GM08714 (cell line): ENCODE results near the gene RNU6-9.
A peak's percentile ranks its signal among the peaks of the same experiment; 100 is the strongest.
"Not testable (repeated sequence)": the region's sequence is repeated elsewhere in the genome, so short reads cannot be mapped to it uniquely, and the experiment has no call there.

Experiments
- H3K4me3 ChIP-seq: fragments of 200-500 bp; sonication (Bioruptor generic); 2 replicates; pipeline ENCODE4 v1.5.1; 2014; ENCODE audit warnings: mild to moderate bottlenecking, low read length, inconsistent platforms
- ZNF274 ChIP-seq: IDR thresholded peaks from 2 replicates; pipeline ENCODE4 v1.6.1; 2012; ENCODE audit warnings: mild to moderate bottlenecking, low read depth, low read length

Gene RNU6-9

GRCh38 chr19:892894-893689, at the start of gene RNU6-9, which contains the start of gene MED16:
RNU6-9 (plus strand) TSS chr19:893484.
MED16 (minus strand) TSS chr19:893187; CDS start chr19:891131, 2,056 bp downstream.
- TF ChIP-seq ZNF274: no peak
- H3K4me3 ChIP-seq: peak within 1 kb of the TSS; percentile 92

DNA sequence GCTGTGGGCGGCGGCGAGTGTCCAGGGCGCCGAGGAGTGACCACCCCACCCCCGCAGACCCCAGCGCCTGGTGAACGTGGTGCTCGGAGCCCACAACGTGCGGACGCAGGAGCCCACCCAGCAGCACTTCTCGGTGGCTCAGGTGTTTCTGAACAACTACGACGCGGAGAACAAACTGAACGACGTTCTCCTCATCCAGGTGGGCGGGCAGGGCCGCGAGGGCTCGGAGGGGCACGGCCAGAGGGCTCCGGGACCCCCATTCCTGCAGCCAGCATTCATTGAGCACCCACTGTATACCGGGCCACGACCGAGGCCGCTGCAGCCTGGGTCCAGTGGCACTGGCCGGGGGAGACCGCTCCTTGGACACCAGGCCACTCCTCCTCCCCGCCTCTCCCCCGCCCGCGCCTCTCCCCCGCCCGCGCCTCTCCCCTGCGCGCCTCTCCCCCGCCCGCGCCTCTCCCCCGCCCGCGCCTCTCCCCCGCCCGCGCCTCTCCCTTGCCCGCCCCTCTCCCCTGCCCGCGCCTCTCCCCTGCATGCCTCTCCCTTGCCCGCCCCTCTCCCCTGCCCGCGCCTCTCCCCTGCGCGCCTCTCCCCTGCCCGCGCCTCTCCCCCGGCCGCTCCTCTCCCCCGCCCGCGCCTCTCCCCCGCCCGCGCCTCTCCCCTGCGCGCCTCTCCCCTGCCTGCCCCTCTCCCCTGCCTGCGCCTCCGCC, 49.3 kb upstream of the RNU6-9 start:
- no peak for TF ChIP-seq ZNF274
- H3K4me3 ChIP-seq: no peak overlapping the region

DNA sequence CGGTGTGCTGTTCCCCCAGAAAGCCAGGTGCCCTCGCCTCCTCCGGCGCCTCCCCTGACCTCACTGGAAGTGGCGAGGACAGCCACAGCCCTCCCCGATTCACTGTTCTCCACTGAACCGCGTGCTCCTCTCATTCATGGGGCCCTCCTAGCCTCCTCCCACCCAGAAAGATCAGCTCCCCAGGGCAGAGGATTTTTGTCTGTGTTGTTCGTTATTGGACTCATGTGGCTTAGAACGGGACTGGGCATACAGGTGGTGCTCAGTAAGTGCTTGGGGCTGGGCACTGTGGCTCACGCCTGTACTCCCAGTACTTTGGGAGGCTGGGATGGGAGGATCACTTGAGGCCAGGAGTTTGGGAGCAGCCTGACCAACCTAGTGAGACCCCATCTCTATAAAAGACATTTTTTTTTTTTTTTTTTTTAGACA, 48.7 kb upstream of the RNU6-9 start:
- H3K4me3 ChIP-seq: no peak overlapping the region

DNA sequence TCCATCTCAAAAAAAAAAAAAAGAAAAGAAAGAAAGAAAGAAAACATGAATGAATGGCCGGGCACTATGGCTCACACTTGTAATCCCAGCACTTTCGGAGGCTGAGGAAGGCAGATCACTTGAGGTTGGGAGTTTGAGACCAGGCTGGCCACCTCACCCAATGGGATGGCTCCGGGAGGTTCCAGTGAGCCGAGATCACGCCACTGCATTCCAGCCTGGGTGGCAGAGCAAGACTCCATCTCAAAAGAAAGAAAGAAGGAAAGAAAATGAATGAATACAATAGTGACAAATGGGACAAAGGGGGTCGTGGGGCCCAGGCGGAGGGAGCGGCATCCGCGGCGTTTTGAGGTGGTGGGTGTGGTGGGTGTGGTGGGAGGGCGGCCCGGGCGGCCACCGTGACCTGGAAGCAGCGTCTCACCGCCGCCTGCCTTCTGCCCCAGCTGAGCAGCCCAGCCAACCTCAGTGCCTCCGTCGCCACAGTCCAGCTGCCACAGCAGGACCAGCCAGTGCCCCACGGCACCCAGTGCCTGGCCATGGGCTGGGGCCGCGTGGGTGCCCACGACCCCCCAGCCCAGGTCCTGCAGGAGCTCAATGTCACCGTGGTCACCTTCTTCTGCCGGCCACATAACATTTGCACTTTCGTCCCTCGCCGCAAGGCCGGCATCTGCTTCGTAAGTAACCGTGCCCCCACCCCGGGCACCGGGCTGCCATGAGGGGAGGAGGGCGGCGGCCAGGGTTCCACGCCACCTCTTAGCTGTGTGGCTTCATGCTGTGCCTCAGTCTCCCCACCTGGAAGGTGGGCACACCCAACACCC, 47.4 kb upstream of the RNU6-9 start:
- TF ChIP-seq ZNF274: no peak
- H3K4me3 ChIP-seq: no peak overlapping the region

More for the DNA sequence above, 48.7 kb upstream of the RNU6-9 start:
- TF ChIP-seq ZNF274: no peak

DNA sequence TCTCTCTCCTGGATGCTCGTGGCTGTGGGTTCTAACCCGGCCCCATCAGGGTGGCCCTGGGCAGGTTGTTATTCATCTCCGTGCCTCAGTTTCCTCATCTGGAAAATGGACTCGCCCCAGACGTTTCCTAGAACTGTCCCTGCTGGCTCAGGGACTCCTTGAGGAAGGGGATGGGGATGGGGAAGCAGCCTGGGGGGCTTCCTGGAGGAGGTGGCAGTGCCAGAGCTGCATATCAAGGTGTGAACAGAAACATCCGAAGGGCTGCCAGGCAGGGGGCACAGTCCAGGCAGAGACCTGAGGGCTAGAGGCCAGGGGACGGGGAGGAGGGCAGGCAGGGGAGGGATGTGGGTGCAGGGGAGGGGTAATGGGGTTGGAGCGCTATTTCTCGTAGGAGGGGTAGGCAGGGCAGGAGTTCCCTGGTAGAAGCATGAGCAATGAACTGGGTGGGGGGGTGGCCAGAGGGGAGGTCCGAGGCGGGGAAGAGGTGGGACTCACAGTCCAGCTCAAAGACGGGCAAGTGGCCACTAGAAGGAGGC, 44.8 kb upstream of the RNU6-9 start:
- no peak for TF ChIP-seq ZNF274

DNA sequence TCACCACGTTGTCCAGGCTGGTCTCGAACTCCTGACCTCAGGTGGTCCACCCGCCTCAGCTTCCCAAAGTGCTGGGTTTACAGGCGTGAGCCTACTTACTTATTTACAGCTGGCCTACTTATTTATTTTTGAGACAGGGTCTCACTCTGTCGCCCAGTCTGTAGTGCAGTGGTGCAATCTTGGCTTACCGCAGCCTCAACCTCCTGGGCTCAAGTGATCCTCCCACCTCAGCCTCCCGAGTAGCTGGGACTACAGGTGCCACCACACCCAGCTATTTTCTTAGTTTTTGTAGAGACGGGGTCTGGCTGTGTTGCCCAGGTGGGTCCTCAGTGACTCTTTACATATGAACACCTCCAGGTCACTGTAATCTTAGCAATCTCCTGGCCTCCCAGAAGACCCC, 44.1 kb upstream of the RNU6-9 start:
- H3K4me3 ChIP-seq: not testable (repeated sequence)

More for the DNA sequence above, 44.8 kb upstream of the RNU6-9 start:
- no peak overlapping the region for H3K4me3 ChIP-seq

- TF ChIP-seq ZNF274: no peak
- H3K4me3 ChIP-seq: no peak overlapping the region
Measured at GRCh38 chr19:850221-850978, 42.9 kb upstream of the RNU6-9 start.

DNA sequence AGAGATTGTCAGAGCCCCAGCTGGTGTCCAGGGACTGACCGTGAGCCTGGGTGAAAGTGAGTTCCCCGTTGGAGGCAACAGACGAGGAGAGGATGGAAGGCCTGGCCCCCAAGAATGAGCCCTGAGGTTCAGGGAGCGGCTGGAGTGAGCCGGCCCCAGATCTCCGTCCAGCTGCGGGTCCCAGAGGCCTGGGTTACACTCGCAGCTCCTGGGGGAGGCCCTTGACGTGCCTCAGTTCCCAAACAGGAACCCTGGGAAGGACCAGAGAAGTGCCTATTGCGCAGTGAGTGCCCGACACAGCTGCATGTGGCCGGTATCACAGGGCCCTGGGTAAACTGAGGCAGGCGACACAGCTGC, 42.3 kb upstream of the RNU6-9 start:
- TF ChIP-seq ZNF274: no peak

DNA sequence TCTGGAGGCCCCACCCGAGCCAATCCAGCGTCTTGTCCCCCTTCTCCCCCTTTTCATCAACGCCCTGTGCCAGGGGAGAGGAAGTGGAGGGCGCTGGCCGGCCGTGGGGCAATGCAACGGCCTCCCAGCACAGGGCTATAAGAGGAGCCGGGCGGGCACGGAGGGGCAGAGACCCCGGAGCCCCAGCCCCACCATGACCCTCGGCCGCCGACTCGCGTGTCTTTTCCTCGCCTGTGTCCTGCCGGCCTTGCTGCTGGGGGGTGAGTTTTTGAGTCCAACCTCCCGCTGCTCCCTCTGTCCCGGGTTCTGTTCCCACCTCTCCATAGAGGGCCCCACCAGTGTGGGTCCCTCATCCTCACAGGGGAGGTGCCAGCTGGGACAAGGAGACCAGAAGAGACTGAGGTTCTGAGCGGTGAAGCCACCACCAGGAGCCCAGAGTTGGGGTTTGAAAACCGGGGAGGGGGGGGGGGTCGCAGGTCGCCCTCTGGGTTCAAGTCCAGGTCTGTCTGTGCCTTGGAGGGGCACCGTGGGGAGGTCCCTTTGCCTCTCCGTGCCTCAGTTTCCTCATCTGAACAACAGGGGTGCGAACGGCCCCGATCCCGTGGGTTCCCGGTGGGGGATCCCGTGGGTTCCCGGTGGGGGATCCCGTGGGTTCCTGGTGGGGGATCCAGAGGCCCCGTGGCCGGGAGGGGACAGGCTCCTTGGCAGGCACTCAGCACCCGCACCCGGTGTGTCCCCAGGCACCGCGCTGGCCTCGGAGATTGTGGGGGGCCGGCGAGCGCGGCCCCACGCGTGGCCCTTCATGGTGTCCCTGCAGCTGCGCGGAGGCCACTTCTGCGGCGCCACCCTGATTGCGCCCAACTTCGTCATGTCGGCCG, 40.9 kb upstream of the RNU6-9 start, which contains the start of gene ELANE:
TSS of gene ELANE (plus strand) at position 168 of the 878 bp plus-strand sequence. CDS start at position 194, 26 bp downstream.
- no peak for TF ChIP-seq ZNF274

More for the DNA sequence above, 42.3 kb upstream of the RNU6-9 start:
- no peak overlapping the region for H3K4me3 ChIP-seq

GRCh38 chr19:853014-853585, 40.2 kb upstream of the RNU6-9 start:
- TF ChIP-seq ZNF274: no peak
- no peak overlapping the region for H3K4me3 ChIP-seq

More for the DNA sequence above, 40.9 kb upstream of the RNU6-9 start, which contains the start of gene ELANE:
- H3K4me3 ChIP-seq: no peak within 1 kb of the TSS

DNA sequence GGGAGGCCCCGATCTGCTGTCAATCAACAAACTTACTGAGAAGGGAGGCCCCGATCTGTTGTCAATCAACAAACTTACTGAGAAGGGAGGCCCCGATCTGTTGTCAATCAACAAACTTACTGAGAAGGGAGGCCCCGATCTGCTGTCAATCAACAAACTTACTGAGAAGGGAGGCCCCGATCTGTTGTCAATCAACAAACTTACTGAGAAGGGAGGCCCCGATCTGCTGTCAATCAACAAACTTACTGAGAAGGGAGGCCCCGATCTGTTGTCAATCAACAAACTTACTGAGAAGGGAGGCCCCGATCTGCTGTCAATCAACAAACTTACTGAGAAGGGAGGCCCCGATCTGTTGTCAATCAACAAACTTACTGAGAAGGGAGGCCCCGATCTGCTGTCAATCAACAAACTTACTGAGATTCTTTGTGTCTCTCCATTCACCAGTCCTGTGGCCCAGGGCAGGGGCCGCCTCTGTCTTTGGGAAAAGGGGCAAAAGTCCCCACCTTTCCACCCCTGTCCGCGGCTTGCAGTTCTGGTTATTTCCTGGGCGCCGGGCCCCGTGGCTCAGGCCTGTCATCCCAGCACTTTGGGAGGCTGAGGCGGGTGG, 39.6 kb upstream of the RNU6-9 start:
- H3K4me3 ChIP-seq: not testable (repeated sequence)

DNA sequence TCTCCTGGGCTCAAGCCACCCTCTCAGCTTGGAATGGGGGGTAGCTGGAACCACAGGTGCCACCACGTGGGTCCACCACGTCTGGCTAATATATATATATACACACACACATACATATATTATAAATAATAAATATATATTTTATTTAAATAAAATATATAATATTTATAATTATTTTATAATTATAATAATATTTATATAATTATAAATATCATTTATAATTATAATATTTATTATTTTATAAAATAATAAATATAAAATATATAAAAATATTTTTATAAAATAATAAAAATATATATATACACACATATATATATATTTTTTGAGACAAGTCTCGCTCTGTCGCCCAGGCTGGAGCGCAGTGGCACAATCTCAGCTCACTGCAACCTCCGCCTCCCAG, 38.7 kb upstream of the RNU6-9 start:
- TF ChIP-seq ZNF274: no peak
- H3K4me3 ChIP-seq: no peak overlapping the region

DNA sequence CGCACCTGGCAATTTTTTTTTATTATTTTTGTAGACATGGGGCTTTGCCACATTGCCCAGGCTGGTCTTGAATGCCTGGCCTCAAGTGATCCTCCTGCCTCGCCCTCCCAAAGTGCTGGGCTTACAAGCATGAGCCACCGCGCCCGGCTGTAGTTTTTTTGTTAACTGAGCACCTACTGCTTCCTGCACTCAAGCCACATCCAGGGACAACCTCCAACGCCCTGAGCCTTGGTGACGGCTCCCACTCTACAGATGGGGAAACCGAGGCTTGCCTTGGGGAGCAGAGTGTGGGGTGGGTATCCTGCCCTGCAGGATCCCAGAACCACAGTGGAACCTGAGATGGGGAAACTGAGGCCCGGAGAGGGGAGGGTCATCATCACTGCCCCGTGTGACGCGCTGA, 38.1 kb upstream of the RNU6-9 start:
- no peak for TF ChIP-seq ZNF274
- no peak overlapping the region for H3K4me3 ChIP-seq
